Breast epithelium (tissue), 4 donors: ENCODE results near the gene HAUS5. TPM values are rescaled to one million over a fixed set of nuclear protein-coding genes. Genes with fewer than 3 reads are reported as not detected.
"Not testable (repeated sequence)": the region's sequence is repeated elsewhere in the genome, so short reads cannot be mapped to it uniquely, and the experiment has no call there.

Source experiments
- DNase-seq, 2 donors: peaks; one replicate each; pipeline ENCODE4 v3.0.0-alpha.2; 2019; ENCODE audit warnings: low spot score in 2 of 2
- H3K27ac ChIP-seq, 2 donors: fragments of 200-600 bp; sonication (generic) in 1 of 2; one replicate each; pipeline ENCODE4 v1.5.1; 2016 to 2019; ENCODE audit warnings: mild to moderate bottlenecking in 1 of 2
- H3K27me3 ChIP-seq, 2 donors: fragments of 200-600 bp; sonication (generic) in 1 of 2; one replicate each; pipeline versions ENCODE4 v1.5.1 to v1.6.0; 2017 to 2019; ENCODE audit warnings: control low read depth in 1 of 2, mild to moderate bottlenecking in 1 of 2
- H3K36me3 ChIP-seq: fragments of 200-600 bp; one replicate; pipeline ENCODE4 v1.5.1; 2019
- H3K4me1 ChIP-seq, 2 donors: fragments of 200-600 bp; sonication (generic); one replicate each; pipeline ENCODE4 v1.5.1; 2016 to 2019; ENCODE audit warnings: control low read depth in 1 of 2
- H3K4me3 ChIP-seq, 3 donors: fragments of 200-600 bp; sonication (generic); 1 replicate in 2 of 3; 2 replicates in 1 of 3; pipeline ENCODE4 v1.5.1; 2016 to 2019; ENCODE audit warnings: mild to moderate bottlenecking in 3 of 3, moderate library complexity in 2 of 3
- H3K9me3 ChIP-seq, 2 donors: fragments of 200-600 bp; sonication (generic) in 1 of 2; one replicate each; pipeline ENCODE4 v1.5.1; 2016 to 2019; ENCODE audit warnings: control low read depth in 1 of 2
- POLR2A ChIP-seq: fragments of 450-650 bp; IDR thresholded peaks from one replicate; pipeline ENCODE4 v1.6.1; 2016; ENCODE audit warnings: antibody characterized with exemption, mild to moderate bottlenecking, moderate library complexity
- POLR2AphosphoS5 ChIP-seq, 3 donors: sonication (generic); formaldehyde crosslinking; IDR thresholded peaks; one replicate each; pipeline ENCODE4 v1.6.1; 2017; ENCODE audit warnings: antibody characterized with exemption in 3 of 3
- intact Hi-C: fragments of 100-400 bp; cut with DNase I; formaldehyde crosslinking; loops from one replicate; pipeline ENCODE4 v1.15.1; 2023; ENCODE audit warnings: low total_unique reads
- total RNA-seq, 3 donors: library from RNA; depleted of rRNA; stranded (reverse); fragments of >200 nt; gene quantifications; one replicate each; pipeline ENCODE4 v1.1.0, GENCODE V29; 2016
- TF ChIP-seq, protein P1 (sequence below), 3 donors: fragments of 450-650 bp; IDR thresholded peaks; one replicate each; pipeline ENCODE4 v1.5.1; 2016 to 2017; ENCODE audit warnings: antibody characterized with exemption in 3 of 3, mild to moderate bottlenecking in 3 of 3, moderate library complexity in 3 of 3

HAUS5 gene
- total RNA-seq, 3 donors from 2014 or later: 5.9 to 13.0 (median 9.5) TPM

- DNase-seq: no peak
- TF ChIP-seq POLR2A: no peak
- no peak for TF ChIP-seq POLR2AphosphoS5 (IDR thresholded peaks at IDR 0.05)
- TF ChIP-seq, protein P1, sequence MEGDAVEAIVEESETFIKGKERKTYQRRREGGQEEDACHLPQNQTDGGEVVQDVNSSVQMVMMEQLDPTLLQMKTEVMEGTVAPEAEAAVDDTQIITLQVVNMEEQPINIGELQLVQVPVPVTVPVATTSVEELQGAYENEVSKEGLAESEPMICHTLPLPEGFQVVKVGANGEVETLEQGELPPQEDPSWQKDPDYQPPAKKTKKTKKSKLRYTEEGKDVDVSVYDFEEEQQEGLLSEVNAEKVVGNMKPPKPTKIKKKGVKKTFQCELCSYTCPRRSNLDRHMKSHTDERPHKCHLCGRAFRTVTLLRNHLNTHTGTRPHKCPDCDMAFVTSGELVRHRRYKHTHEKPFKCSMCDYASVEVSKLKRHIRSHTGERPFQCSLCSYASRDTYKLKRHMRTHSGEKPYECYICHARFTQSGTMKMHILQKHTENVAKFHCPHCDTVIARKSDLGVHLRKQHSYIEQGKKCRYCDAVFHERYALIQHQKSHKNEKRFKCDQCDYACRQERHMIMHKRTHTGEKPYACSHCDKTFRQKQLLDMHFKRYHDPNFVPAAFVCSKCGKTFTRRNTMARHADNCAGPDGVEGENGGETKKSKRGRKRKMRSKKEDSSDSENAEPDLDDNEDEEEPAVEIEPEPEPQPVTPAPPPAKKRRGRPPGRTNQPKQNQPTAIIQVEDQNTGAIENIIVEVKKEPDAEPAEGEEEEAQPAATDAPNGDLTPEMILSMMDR (IDR thresholded peaks at IDR 0.05): no peak
- Histone ChIP-seq H3K4me1 (no peaks in the 10 kb centered on the region), H3K27me3 (peaks cover 0 to 25% of the 10 kb centered on the region in 2 donors), H3K4me3 (no peak overlapping the region), H3K9me3 (no peaks in the 10 kb centered on the region), H3K27ac (no peak overlapping the region), H3K36me3 (no peaks in the 10 kb centered on the region)
- intact Hi-C loops: no loop called here
Measured at GRCh38 chr19:35582760-35583159, 29.8 kb upstream of the HAUS5 start.

DNA sequence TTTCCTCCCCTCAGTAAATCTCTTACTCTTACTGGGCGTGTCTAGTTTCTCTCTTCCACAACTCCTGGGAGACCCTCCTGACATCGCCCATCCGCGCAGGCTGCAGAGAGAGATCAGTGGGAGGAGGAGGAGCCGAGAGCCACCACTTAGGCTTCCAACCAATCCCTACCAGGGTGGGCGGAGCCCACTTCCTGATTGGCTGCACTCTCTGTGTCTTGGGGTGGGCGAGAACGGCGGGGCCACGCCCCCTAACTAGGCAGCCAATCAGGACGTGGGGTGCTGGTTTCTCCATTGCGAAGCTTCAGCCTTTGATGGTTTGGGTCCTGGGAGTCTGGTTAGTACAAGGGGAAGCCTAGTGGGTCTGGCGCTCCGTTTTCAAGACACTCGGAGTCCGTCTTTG lies 26.7 kb upstream of the HAUS5 start, which contains the start of gene PMIS2:
PMIS2 (plus strand) TSS at position 326 of the 400 bp plus-strand sequence. CDS start 87 bp downstream, outside the sequence.
- H3K27me3 ChIP-seq: peaks cover 0 to 25% of the 10 kb centered on the region in 2 donors
- no peaks in the 10 kb centered on the region for H3K9me3 ChIP-seq
- H3K27ac ChIP-seq: no peak within 1 kb of the TSS
- H3K36me3 ChIP-seq: no peaks in the 10 kb centered on the region
- no peaks in the 10 kb centered on the region for H3K4me1 ChIP-seq
- intact Hi-C loops: no loop called here
- DNase-seq: no peak
- TF ChIP-seq POLR2AphosphoS5 (IDR thresholded peaks at IDR 0.05) (no peak), POLR2A (no peak)
- TF ChIP-seq, protein P1 (IDR thresholded peaks at IDR 0.05): no peak
- no peak within 1 kb of the TSS for H3K4me3 ChIP-seq

DNA sequence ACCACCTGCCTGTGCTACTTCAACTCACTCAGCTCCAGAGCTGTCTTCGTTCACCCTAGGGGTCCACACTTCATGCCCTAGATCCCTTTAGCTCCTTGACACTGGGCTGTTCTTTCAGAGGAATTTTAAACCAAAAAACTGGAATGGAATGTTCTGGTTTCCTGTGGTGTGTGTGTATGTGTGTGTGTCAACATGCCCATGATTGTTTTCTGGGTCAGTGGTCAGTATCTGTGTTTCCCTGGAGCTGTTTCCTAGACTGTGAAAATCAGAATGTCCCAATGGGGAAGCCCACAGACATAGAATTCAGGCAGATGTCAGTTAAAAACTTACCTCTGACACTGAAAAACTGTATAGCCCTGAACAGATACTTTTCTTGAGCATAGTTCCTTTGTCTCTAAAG lies 25.2 kb upstream of the HAUS5 start:
- Histone ChIP-seq H3K27ac (no peak overlapping the region), H3K4me1 (no peaks in the 10 kb centered on the region), H3K9me3 (no peaks in the 10 kb centered on the region), H3K4me3 (no peak overlapping the region), H3K27me3 (peaks cover 0 to 25% of the 10 kb centered on the region in 2 donors), H3K36me3 (no peaks in the 10 kb centered on the region)
- no peak for TF ChIP-seq POLR2A
- TF ChIP-seq, protein P1 (IDR thresholded peaks at IDR 0.05): no peak
- no peak for TF ChIP-seq POLR2AphosphoS5 (IDR thresholded peaks at IDR 0.05)
- no peak for DNase-seq
- intact Hi-C loops: no loop called here

DNA sequence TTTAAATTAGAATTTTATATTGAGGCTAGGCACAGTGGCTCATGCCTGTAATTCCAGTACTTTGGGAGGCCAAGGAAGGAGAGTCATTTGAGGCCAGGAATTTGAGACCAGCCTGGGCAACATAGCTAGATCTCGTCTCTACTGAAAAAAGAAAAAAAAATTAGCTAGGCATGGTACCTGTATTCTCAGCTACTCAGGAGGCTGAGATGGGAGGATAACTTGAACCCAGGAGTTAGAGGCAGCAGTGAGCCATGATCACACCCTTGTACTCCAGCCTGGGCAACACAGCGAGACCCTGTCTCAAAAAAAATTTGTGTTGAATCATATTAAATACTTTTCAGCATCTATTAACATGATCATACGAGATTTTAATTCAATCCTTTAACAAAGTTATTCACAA lies 21.7 kb upstream of the HAUS5 start:
- DNase-seq: no peak
- Histone ChIP-seq H3K36me3 (no peaks in the 10 kb centered on the region), H3K4me1 (no peaks in the 10 kb centered on the region), H3K9me3 (no peaks in the 10 kb centered on the region), H3K27me3 (peaks cover 0 to 8% of the 10 kb centered on the region in 2 donors), H3K27ac (no peak overlapping the region), H3K4me3 (no peak overlapping the region)
- intact Hi-C loops: no loop called here
- TF ChIP-seq, protein P1 (IDR thresholded peaks at IDR 0.05): no peak
- TF ChIP-seq POLR2AphosphoS5 (IDR thresholded peaks at IDR 0.05) (no peak), POLR2A (no peak)

- intact Hi-C loops: no loop called here
- no peak for DNase-seq
- Histone ChIP-seq H3K27ac (no peak overlapping the region), H3K27me3 (peaks cover 0 to 4% of the 10 kb centered on the region in 2 donors), H3K36me3 (no peaks in the 10 kb centered on the region), H3K9me3 (no peaks in the 10 kb centered on the region), H3K4me3 (no peak overlapping the region), H3K4me1 (no peaks in the 10 kb centered on the region)
- TF ChIP-seq, protein P1 (IDR thresholded peaks at IDR 0.05): peak in 2 of 3 donors; percentile 33 to 34
- TF ChIP-seq POLR2A (no peak), POLR2AphosphoS5 (IDR thresholded peaks at IDR 0.05) (no peak)
Measured at GRCh38 chr19:35592226-35592625, 20.3 kb upstream of the HAUS5 start.

DNA sequence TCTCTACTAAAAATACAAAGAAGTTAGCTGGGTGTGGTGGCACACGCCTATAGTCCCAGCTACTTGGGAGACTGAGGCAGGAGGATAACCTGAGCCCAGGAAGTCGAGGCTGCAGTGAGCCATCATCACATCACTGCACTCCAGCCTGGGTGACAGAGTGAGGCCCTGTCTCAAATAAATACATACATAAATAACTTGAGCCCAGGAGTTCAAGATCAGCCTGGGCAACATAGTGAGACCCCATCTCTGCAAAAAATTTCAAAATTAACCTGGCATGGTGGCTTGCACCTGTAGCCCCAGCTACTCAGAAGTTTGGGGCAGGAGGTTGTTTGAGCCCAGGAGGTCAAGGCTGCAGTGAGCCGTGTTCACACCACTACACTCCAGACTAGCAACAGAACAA lies 17.5 kb upstream of the HAUS5 start:
- H3K4me1 ChIP-seq, H3K36me3 ChIP-seq, H3K4me3 ChIP-seq, H3K27ac ChIP-seq, H3K27me3 ChIP-seq, intact Hi-C loops, DNase-seq, H3K9me3 ChIP-seq: not testable (repeated sequence)
